Measurements from ENCODE around the gene POLR2E. TPM values are rescaled to one million over a fixed set of nuclear protein-coding genes. Genes with fewer than 3 reads are reported as not detected.

POLR2E gene
- total and polyA plus RNA-seq, 7 donors = 82.0 to 203 (median 124) TPM

DNA sequence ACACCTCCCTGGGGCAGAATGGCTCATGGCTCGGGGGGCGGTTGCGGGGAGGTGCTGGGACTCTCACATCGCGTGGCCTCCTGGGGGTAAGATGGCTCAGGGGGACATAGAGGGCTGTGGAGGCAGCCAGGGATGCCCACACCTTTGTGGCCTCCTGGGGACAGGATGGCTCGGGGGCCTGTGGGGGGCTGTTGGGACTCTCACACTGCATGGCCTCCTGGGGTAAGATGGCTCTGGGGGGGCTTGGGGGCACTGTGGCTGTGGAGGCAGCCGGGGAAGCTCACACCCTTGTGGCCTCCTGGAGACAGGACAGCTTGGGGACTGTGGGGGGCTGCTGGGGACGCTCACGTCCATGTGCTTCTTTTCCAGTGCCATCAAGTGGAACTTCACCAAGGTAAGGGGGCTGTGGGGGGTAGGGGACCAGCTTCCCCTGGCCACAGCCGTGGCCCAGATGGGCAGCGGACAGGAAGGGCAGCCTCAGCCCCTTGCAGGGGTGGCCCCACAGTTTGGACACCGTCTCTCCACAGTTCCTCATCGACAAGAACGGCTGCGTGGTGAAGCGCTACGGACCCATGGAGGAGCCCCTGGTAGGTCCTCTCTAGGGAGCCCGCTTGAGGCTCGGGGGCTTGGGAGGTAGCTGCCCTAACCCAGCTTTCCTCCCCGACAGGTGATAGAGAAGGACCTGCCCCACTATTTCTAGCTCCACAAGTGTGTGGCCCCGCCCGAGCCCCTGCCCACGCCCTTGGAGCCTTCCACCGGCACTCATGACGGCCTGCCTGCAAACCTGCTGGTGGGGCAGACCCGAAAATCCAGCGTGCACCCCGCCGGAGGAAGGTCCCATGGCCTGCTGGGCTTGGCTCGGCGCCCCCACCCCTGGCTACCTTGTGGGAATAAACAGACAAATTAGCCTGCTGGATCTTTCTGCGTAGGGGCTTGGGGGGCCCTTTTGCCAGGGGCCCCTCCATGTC, 11.0 kb upstream of the POLR2E start:
- intact Hi-C loops (cut with DNase I) = loop anchor here (2.0 to 10.0 kb wide), 2 partner anchors 135 to 181 kb away; partner anchors contain the start of genes ARID3A and ATP5F1D
- Histone ChIP-seq H3K9me3 (no peaks in the 10 kb centered on the region), H3K36me3 (peaks cover 12 to 56% (median 42%) of the 10 kb centered on the region in 4 donors), H3K27me3 (no peaks in the 10 kb centered on the region), H3K4me1 (peaks cover 0 to 46% (median 38%) of the 10 kb centered on the region in 4 donors), H3K4me3 (peak overlapping the region in 1 of 4 donors; percentile 93), H3K27ac (peak overlapping the region; percentile 98 to 100 (median 100))
- TF ChIP-seq EP300 (IDR thresholded peaks at IDR 0.05) (no peak), POLR2A (IDR thresholded peaks at IDR 0.05) (no peak), POLR2AphosphoS5 (IDR thresholded peaks at IDR 0.05) (no peak)
- TF ChIP-seq, protein P1, sequence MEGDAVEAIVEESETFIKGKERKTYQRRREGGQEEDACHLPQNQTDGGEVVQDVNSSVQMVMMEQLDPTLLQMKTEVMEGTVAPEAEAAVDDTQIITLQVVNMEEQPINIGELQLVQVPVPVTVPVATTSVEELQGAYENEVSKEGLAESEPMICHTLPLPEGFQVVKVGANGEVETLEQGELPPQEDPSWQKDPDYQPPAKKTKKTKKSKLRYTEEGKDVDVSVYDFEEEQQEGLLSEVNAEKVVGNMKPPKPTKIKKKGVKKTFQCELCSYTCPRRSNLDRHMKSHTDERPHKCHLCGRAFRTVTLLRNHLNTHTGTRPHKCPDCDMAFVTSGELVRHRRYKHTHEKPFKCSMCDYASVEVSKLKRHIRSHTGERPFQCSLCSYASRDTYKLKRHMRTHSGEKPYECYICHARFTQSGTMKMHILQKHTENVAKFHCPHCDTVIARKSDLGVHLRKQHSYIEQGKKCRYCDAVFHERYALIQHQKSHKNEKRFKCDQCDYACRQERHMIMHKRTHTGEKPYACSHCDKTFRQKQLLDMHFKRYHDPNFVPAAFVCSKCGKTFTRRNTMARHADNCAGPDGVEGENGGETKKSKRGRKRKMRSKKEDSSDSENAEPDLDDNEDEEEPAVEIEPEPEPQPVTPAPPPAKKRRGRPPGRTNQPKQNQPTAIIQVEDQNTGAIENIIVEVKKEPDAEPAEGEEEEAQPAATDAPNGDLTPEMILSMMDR (IDR thresholded peaks at IDR 0.05) = no peak
- WGBS, 2 donors = 83 to 88% methylated on average over 32 of the region's 32 CpGs
- DNase-seq = no peak

DNA sequence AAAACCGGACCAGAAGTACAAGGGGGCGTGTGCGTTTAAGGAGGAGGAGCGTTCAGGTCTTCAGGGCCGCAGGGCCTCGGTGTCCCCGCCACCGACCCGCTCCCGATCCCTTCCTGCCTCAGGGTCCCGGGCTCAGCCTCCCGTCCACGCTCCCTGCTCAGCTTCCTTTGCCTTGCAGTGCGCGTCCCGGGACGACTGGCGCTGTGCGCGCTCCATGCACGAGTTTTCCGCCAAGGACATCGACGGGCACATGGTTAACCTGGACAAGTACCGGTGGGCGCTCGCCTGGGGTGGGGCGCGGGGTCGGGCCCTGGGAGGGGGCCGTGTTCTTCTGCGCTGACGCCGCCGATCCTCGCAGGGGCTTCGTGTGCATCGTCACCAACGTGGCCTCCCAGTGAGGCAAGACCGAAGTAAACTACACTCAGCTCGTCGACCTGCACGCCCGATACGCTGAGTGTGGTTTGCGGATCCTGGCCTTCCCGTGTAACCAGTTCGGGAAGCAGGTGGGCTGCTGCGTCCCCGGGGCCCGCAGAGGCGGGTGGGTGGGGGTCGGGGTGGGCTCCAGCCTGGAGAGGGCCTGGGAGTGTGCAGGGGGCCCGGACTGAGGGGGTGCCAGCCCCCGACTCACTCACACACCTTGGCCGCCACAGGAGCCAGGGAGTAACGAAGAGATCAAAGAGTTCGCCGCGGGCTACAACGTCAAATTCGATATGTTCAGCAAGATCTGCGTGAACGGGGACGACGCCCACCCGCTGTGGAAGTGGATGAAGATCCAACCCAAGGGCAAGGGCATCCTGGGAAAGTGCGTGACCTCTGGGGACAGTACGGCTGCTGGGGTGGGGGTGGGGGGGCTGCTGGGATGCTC, 10.1 kb upstream of the POLR2E start:
- Histone ChIP-seq H3K4me1 (peaks cover 0 to 46% (median 44%) of the 10 kb centered on the region in 4 donors), H3K36me3 (peaks cover 12 to 47% (median 40%) of the 10 kb centered on the region in 4 donors), H3K9me3 (no peaks in the 10 kb centered on the region), H3K27me3 (no peaks in the 10 kb centered on the region), H3K27ac (peak overlapping the region; percentile 98 to 100 (median 100)), H3K4me3 (peak overlapping the region; percentile 77 to 98 (median 94))
- intact Hi-C loops (cut with DNase I) = loop anchor here (2.0 to 10.0 kb wide), 2 partner anchors 136 to 180 kb away; partner anchors contain the start of genes ARID3A and ATP5F1D
- no peak for DNase-seq
- WGBS, 2 donors = 32 to 38% methylated on average over 69 of the region's 69 CpGs
- no peak for TF ChIP-seq POLR2A (IDR thresholded peaks at IDR 0.05)
- TF ChIP-seq POLR2AphosphoS5 (IDR thresholded peaks at IDR 0.05) = peak; percentile 27 to 71 (median 48)

DNA sequence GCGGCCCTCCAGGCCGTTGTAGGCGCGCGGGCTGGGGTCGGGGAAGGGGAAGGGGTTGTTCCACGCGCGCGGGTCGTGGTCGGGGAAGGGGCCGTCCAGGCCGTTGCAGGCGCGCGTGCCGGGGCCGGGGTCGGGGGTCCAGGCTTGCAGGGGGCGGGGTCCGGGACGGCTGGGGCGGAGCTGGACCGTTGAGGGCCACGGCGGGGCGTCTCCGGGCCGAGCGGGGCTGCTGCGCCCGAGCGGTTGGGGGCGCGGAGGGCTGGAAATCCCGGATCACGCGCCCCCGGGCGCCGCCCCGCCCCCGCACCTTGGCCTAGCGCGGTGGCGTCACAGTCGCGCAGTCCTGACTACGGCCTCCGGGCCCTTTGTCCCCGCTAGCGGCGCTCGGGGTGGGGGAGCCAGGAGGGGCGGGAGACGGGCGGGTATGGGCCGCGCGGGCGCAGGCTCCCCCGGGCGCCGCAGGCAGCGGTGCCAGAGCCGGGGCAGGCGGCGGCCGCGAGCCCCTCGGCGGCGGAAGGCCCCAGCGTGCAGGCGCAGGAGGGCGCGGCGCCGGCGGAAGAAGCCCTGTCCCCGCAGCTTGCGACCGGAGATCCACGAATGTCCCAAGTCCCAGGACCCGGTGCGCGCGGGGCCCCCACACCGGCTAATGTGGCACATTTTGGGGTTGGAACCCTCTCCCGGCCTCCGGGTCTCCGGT, 9.3 kb upstream of the POLR2E start:
- TF ChIP-seq EP300 (IDR thresholded peaks at IDR 0.05) = no peak
- peak in 2 of 4 donors; percentile 8 to 58 for TF ChIP-seq POLR2AphosphoS5 (IDR thresholded peaks at IDR 0.05)
- Histone ChIP-seq H3K27me3 (no peaks in the 10 kb centered on the region), H3K9me3 (no peaks in the 10 kb centered on the region), H3K27ac (peak overlapping the region; percentile 98 to 100 (median 100)), H3K4me3 (peak overlapping the region; percentile 77 to 98 (median 94)), H3K36me3 (peaks cover 6 to 39% (median 34%) of the 10 kb centered on the region in 4 donors), H3K4me1 (peaks cover 0 to 46% (median 44%) of the 10 kb centered on the region in 4 donors)
- DNase-seq = peak; percentile 89
- 1% methylated on average over 93 of the region's 93 CpGs for WGBS, 2 donors
- intact Hi-C loops (cut with DNase I) = loop anchor here (2.0 to 10.0 kb wide), 3 partner anchors 136 to 427 kb away; partner anchors contain the start of genes ARID3A, ATP5F1D and FSTL3

DNA sequence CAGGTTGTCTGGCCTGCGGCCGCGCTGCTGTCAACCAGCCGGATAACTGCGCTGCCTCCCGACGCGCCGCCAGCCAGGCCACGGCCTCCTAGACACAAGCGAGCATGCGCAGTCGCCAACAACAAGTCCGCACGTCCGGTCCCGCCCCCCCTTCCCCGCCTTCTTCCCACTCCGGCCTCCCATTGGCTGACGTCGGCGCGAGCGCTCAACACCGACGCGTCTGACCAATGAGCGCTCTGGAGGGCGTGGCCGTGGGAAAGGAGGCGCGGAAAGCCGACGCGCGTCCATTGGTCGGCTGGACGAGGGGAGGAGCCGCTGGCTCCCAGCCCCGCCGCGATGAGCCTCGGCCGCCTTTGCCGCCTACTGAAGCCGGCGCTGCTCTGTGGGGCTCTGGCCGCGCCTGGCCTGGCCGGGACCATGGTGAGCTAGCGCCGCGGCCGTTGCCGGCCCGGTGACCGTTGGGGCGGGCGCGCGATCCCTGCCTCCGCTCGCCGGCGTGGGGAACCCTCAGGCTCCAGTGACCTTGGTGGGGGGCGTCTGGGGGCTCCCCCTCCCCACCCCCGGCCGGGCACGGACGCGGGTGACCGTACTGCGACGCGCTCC, 8.6 kb upstream of the POLR2E start, which contains the start of gene GPX4:
Gene GPX4 (plus strand): TSS at position 287 of the 603 bp plus-strand sequence. CDS start 50 bp downstream, at position 337.
- TF ChIP-seq EP300 (IDR thresholded peaks at IDR 0.05) (peak in 1 of 4 donors; percentile 41), POLR2A (IDR thresholded peaks at IDR 0.05) (peak; percentile 82 to 88), POLR2AphosphoS5 (IDR thresholded peaks at IDR 0.05) (peak; percentile 92 to 99 (median 99))
- TF ChIP-seq, protein P1 (IDR thresholded peaks at IDR 0.05) = no peak
- H3K4me3 ChIP-seq = peak within 1 kb of the TSS; percentile 77 to 98 (median 94)
- peak within 1 kb of the TSS; percentile 98 to 100 (median 100) for H3K27ac ChIP-seq
- peak; percentile 100 for DNase-seq
- peaks cover 0 to 32% (median 28%) of the 10 kb centered on the region in 4 donors for H3K36me3 ChIP-seq
- H3K27me3 ChIP-seq = no peaks in the 10 kb centered on the region
- H3K4me1 ChIP-seq = peaks cover 0 to 53% (median 50%) of the 10 kb centered on the region in 4 donors
- H3K9me3 ChIP-seq = no peaks in the 10 kb centered on the region
- intact Hi-C loops (cut with DNase I) = loop anchor here (2.0 to 10.0 kb wide), 3 partner anchors 137 to 427 kb away; partner anchors contain the start of genes ARID3A, ATP5F1D and FSTL3
- 0% methylated on average over 75 of the region's 75 CpGs for WGBS, 2 donors

All from sigmoid colon (tissue), 7 donors.